ENCODE results near the gene PLA2G2F.

- TF ChIP-seq CTCF (IDR thresholded peaks at IDR 0.05): no peak
- TF ChIP-seq ZBTB21 (CRISPR knock-in tag; IDR thresholded peaks at IDR 0.05; ENCODE audit: borderline replicate concordance): no peak
- TF ChIP-seq JUN (CRISPR knock-in tag; IDR thresholded peaks at IDR 0.05): no peak
- TF ChIP-seq TP53 (CRISPR knock-in tag; IDR thresholded peaks at IDR 0.05): no peak
- TF ChIP-seq NR2C2 (CRISPR knock-in tag; IDR thresholded peaks at IDR 0.05): no peak
- no peak for TF ChIP-seq FOXP1 (CRISPR knock-in tag; IDR thresholded peaks at IDR 0.05; ENCODE audit: borderline replicate concordance)
- no peak for TF ChIP-seq PREB (CRISPR knock-in tag; IDR thresholded peaks at IDR 0.05; ENCODE audit: borderline replicate concordance)
- TF ChIP-seq CREB1 (CRISPR knock-in tag; IDR thresholded peaks at IDR 0.05): no peak
- no peak for TF ChIP-seq KAT7 (CRISPR knock-in tag; IDR thresholded peaks at IDR 0.05; ENCODE audit: borderline replicate concordance)
- no peak for TF ChIP-seq FOXJ3 (CRISPR knock-in tag; IDR thresholded peaks at IDR 0.05; ENCODE audit: borderline replicate concordance)
These were observed 48.1 kb downstream of the PLA2G2F start for GRCh38 chr1:20187103-20187812.
